Spinal cord (tissue), 10 donors: ENCODE measurements around the gene GRAP2. TPM values are rescaled to one million over a fixed set of nuclear protein-coding genes. Genes with fewer than 3 reads are reported as not detected.

ENCODE experiments used
- DNase-seq, 6 donors: peaks; one replicate each; pipeline versions ENCODE4 v3.0.0 to v3.0.0-alpha.2; 2013 to 2015; ENCODE audit warnings: low spot score in 6 of 6, low read depth in 4 of 6
- H3K27ac ChIP-seq: one replicate; pipeline ENCODE4 v1.5.1; 2013; ENCODE audit warnings: low read depth, low read length, control low read depth
- H3K27me3 ChIP-seq: one replicate; pipeline ENCODE4 v1.6.1; 2013; ENCODE audit warnings: low read length; ENCODE audit not compliant: control insufficient read depth, insufficient read depth
- H3K36me3 ChIP-seq: one replicate; pipeline ENCODE4 v1.6.1; 2013; ENCODE audit warnings: low read length; ENCODE audit not compliant: control insufficient read depth, insufficient read depth
- H3K4me1 ChIP-seq: one replicate; pipeline ENCODE4 v1.6.1; 2013; ENCODE audit warnings: low read length; ENCODE audit not compliant: control insufficient read depth, insufficient read depth
- H3K4me3 ChIP-seq: one replicate; pipeline ENCODE4 v1.5.1; 2013; ENCODE audit warnings: low read depth, low read length, control low read depth
- H3K9me3 ChIP-seq: one replicate; pipeline ENCODE4 v1.6.1; 2013; ENCODE audit warnings: low read length; ENCODE audit not compliant: control insufficient read depth, insufficient read depth
- WGBS: methylation state at CpG from one replicate; pipeline ENCODE4 v1.1.5; 2013; ENCODE audit warnings: missing lambda C conversion rate; ENCODE audit not compliant: insufficient coverage; 5-methylcytosine and 5-hydroxymethylcytosine counted together
- polyA plus RNA-seq, 2 donors: library from polyadenylated mRNA; unstranded; fragments of 120-200 nt; gene quantifications; one replicate each; pipeline ENCODE4 v1.2.1, GENCODE V29; 2013; ENCODE audit not compliant: insufficient read length in 2 of 2
- total RNA-seq, 2 donors: library from RNA; depleted of rRNA in 1 of 2; stranded (reverse); fragments of 120-200 nt in 1 of 2; fragments of >200 nt in 1 of 2; gene quantifications; one replicate each; pipeline versions ENCODE4 v1.2.3 to v1.2.4, GENCODE V29; 2013 to 2014
- donor health status: healthy.

GRAP2 gene
- total and polyA plus RNA-seq, 4 donors = 0.48 to 1.8 (median 0.73) TPM

DNA sequence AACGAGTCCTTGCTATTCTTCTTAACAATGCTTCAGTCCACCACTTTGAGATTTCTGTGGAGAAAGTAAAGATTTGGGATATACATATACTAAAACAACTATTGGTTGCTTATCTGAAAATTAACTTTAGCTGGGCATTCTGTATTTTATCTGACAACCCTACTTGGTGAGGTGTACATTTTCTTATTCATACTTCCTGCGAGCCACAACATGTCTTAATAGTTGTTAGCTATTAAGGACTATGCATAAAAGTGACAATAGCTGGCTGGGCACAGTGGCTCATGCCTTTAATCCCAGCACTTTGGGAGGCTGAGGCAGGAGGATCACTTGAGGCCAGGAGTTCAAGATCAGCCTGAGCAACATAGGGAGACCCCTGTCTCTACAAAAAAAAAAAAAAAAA is 31.3 kb downstream of the GRAP2 start:
- H3K4me3 ChIP-seq = no peak overlapping the region
- no peak overlapping the region for H3K27ac ChIP-seq
- H3K4me1 ChIP-seq = no peaks in the 10 kb centered on the region
- no CpG with 5 or more reads among the region's 2 CpGs for WGBS
- no peaks in the 10 kb centered on the region for H3K36me3 ChIP-seq
- peaks cover 1% of the 10 kb centered on the region for H3K27me3 ChIP-seq
- H3K9me3 ChIP-seq = no peaks in the 10 kb centered on the region
- no peak for DNase-seq

DNA sequence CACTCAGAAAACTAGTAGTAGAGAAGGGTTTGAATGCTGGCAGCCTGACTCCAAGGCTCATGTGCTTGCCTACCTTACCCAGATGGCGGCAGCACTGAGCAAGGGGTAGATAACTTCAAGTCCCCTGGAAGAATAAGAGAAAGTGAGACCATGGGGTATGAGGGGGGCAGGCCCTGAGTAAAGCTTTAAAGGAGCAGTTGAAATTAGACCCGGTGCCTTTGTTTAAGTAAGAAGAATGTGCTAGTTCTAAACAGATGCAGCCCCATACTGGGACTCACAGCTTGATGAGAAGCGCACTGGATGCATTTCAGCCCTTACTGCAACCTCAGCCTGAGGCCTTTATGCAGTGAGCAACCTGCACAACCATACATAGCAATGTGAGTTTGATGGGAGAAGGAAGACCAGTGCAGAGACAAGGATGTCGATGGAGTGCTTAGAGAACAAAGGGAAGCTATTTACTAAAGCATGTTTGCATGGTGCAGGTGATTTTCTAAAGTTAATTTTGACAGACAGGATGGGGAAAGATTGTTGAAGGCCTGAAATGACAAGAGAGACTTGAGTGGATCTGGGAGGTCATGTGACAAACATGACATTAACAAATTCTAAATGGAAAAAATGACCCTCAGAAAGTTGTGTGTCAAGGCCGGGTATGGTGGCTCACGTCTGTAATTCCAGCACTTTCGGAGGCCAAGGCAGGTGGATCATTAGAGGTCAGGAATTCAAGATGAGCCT is 32.2 kb downstream of the GRAP2 start:
- no peak for DNase-seq
- WGBS = 58% methylated on average over 5 of the region's 7 CpGs
- no peaks in the 10 kb centered on the region for H3K9me3 ChIP-seq
- H3K27ac ChIP-seq = no peak overlapping the region
- H3K4me3 ChIP-seq = no peak overlapping the region
- H3K36me3 ChIP-seq = no peaks in the 10 kb centered on the region
- no peaks in the 10 kb centered on the region for H3K4me1 ChIP-seq
- H3K27me3 ChIP-seq = peaks cover 2% of the 10 kb centered on the region

DNA sequence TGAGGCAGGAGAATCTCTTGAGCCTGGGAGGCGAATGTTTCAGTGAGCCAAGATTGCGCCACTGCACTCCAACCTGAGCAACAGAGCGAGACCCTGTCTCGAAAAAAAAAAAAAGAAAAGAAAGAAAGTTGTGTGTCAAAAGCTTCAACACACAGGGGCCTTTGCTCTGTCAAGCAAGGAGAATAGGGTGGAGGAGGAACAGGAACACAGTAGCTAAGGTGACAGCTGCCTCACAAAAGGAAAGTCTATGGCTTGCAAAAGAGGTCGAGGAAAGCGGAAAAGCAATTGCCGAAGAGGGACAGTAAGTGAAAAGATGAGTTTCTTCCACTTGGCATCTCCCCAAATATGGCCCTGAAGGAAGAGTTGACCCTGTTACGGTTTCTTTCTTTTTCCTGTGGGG is 32.9 kb downstream of the GRAP2 start:
- H3K4me1 ChIP-seq = no peaks in the 10 kb centered on the region
- H3K36me3 ChIP-seq = no peaks in the 10 kb centered on the region
- no peak overlapping the region for H3K27ac ChIP-seq
- 78% methylated on average over 8 of the region's 8 CpGs for WGBS
- no peak overlapping the region for H3K4me3 ChIP-seq
- peaks cover 2% of the 10 kb centered on the region for H3K27me3 ChIP-seq
- H3K9me3 ChIP-seq = no peaks in the 10 kb centered on the region
- no peak for DNase-seq

- DNase-seq = peak in 1 of 6 donors; percentile 31
Observed at GRCh38 chr22:39935116-39935515, 34.2 kb downstream of the GRAP2 start.

GRCh38 chr22:39935612-39936011 is 34.7 kb downstream of the GRAP2 start:
- DNase-seq = peak in 2 of 6 donors; percentile 39 to 79
- H3K4me1 ChIP-seq = no peaks in the 10 kb centered on the region
- H3K4me3 ChIP-seq = no peak overlapping the region
- 0% methylated on average over 4 of the region's 6 CpGs for WGBS
- H3K36me3 ChIP-seq = no peaks in the 10 kb centered on the region
- H3K27me3 ChIP-seq = peaks cover 2% of the 10 kb centered on the region
- no peak overlapping the region for H3K27ac ChIP-seq
- H3K9me3 ChIP-seq = no peaks in the 10 kb centered on the region

More at GRCh38 chr22:39935116-39935515, 34.2 kb downstream of the GRAP2 start:
- Histone ChIP-seq H3K9me3 (no peaks in the 10 kb centered on the region), H3K27ac (no peak overlapping the region), H3K4me1 (no peaks in the 10 kb centered on the region), H3K36me3 (no peaks in the 10 kb centered on the region), H3K27me3 (peaks cover 2% of the 10 kb centered on the region), H3K4me3 (no peak overlapping the region)
- no CpG with 5 or more reads among the region's 4 CpGs for WGBS

DNA sequence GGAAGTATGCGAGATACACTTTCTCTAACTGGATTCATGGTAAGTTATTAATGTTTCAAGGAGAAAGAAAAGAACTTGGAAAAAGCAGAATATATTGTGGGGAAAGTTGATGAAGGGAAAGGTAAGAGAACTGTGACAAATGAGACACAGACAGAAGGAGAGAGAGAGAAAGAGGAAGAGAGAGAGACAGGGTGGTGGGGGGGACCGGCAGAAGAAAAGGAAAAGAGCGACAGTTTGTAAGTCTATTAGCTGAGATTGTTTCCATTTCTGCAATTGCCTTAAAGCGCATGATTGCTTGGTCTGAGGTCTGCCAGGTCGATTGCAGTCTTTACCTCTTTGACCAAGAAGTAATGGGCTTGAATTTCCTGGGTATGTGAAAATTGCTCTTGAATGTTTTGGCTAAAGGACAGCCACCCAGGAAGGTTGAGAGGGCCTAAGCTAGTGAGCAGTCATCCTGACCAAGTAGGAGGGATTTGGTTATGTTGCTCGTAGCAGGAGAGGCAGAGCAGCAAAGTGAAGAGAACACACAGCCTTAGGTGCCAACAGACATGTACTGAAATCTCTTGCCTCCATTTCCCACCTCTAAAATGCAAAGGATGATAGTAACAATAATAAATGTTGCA is 35.8 kb downstream of the GRAP2 start:
- H3K9me3 ChIP-seq = no peaks in the 10 kb centered on the region
- H3K4me3 ChIP-seq = no peak overlapping the region
- H3K27me3 ChIP-seq = peaks cover 2% of the 10 kb centered on the region
- 78% methylated on average over 3 of the region's 6 CpGs for WGBS
- no peaks in the 10 kb centered on the region for H3K36me3 ChIP-seq
- no peak for DNase-seq
- H3K27ac ChIP-seq = no peak overlapping the region
- H3K4me1 ChIP-seq = no peaks in the 10 kb centered on the region

GRCh38 chr22:39937906-39938305 is 37.0 kb downstream of the GRAP2 start:
- Histone ChIP-seq H3K36me3 (no peaks in the 10 kb centered on the region), H3K4me3 (no peak overlapping the region), H3K4me1 (no peaks in the 10 kb centered on the region), H3K27me3 (peaks cover 2% of the 10 kb centered on the region), H3K27ac (no peak overlapping the region), H3K9me3 (no peaks in the 10 kb centered on the region)
- no peak for DNase-seq
- 100% methylated on average over 2 of the region's 3 CpGs for WGBS

- H3K4me1 ChIP-seq = no peaks in the 10 kb centered on the region
- H3K9me3 ChIP-seq = no peaks in the 10 kb centered on the region
- DNase-seq = no peak
- no peak overlapping the region for H3K4me3 ChIP-seq
- no peak overlapping the region for H3K27ac ChIP-seq
- peaks cover 2% of the 10 kb centered on the region for H3K27me3 ChIP-seq
- no peaks in the 10 kb centered on the region for H3K36me3 ChIP-seq
- WGBS = 79% methylated on average over 12 of the region's 14 CpGs
Observed at GRCh38 chr22:39938509-39939111, 37.7 kb downstream of the GRAP2 start.

- Histone ChIP-seq H3K4me1 (no peaks in the 10 kb centered on the region), H3K4me3 (no peak overlapping the region), H3K36me3 (no peaks in the 10 kb centered on the region), H3K27me3 (peaks cover 2% of the 10 kb centered on the region), H3K9me3 (no peaks in the 10 kb centered on the region), H3K27ac (no peak overlapping the region)
- no CpG with 5 or more reads among the region's 3 CpGs for WGBS
- no peak for DNase-seq
Observed at GRCh38 chr22:39939830-39940229, 38.9 kb downstream of the GRAP2 start.
